ENCODE data around the gene DUSP2. TPM values are rescaled to one million over a fixed set of nuclear protein-coding genes. Genes with fewer than 3 reads are reported as not detected.
A peak's percentile ranks its signal among the peaks of the same experiment; 100 is the strongest.

Gene DUSP2
- total and polyA plus RNA-seq, 10 of the 15 experiments (the other 5 are each of a cell fraction or from before 2014, with no cell fraction given): 9.7 to 212 (median 57.2) TPM

GRCh38 chr2:96143848-96144480 is 1.3 kb downstream of the DUSP2 start:
- ATAC-seq (no peak), DNase-seq (ENCODE audit: low read depth, low spot score) (no peak), FAIRE-seq (no peak)
- Histone ChIP-seq H4K20me1 (ENCODE audit: control insufficient read depth, insufficient read depth) (no peaks in the 10 kb centered on the region), H3K4me3 (peak overlapping the region; percentile 92), H3K9me3 (replicated peaks; ENCODE audit: control insufficient read depth, insufficient read depth, low read length) (no peaks in the 10 kb centered on the region), H3K79me2 (ENCODE audit: control insufficient read depth, insufficient read depth, low read length) (peaks cover 29% of the 10 kb centered on the region), H2AFZ (ENCODE audit: control insufficient read depth, low read depth, low read length) (no peak overlapping the region), H3K27me3 (replicated peaks in 1 of 2; ENCODE audit: control insufficient read depth in 2 of 2, insufficient read depth in 2 of 2, low read length in 1 of 2) (no peaks in the 10 kb centered on the region), H3K4me1 (ENCODE audit: control insufficient read depth, insufficient read depth, low read length) (peaks cover 45% of the 10 kb centered on the region), H3K9ac (ENCODE audit: control insufficient read depth, insufficient read depth, low read length) (peak overlapping the region; percentile 84), H3K4me2 (ENCODE audit: control insufficient read depth, insufficient read depth) (peak overlapping the region; percentile 95), H3K36me3 (ENCODE audit: control insufficient read depth in 2 of 2, insufficient read depth in 2 of 2, low read length in 1 of 2) (peaks cover 7% of the 10 kb centered on the region in 2 experiments; a peak in 2 of 4 replicates), H3K27ac (ENCODE audit: control insufficient read depth, insufficient read depth) (peak overlapping the region; percentile 89)
- BruUV-seq (replicated peaks): TSS peak; percentile 73
- intact Hi-C loops (cut with micrococcal nuclease; ENCODE audit: unreplicated experiment) (loop anchor here (2.0 kb wide), 1 partner anchor 65 kb away; the partner anchor contains the start of gene STARD7), in situ Hi-C loops (cut with MboI) (loop anchor here (5.0 kb wide), 2 partner anchors 33 to 118 kb away; no protein-coding TSS in a partner anchor)
- SMC1A ChIA-PET (ENCODE audit: uncharacterized antibody, unreplicated experiment): interaction anchor here (1.2 to 14.4 kb wide), 4 partner anchors 8 to 29 kb away, joined by 3 to 338 read pairs (median 72); no protein-coding TSS in a partner anchor
- POLR2A ChIA-PET: interaction anchor here (0.6 to 9.5 kb wide), 6 partner anchors 8 to 64 kb away, joined by 3 to 161 read pairs (median 24); partner anchors contain the start of gene STARD7
- CTCF ChIA-PET: interaction anchor here (0.8 to 14.4 kb wide), 6 partner anchors 14 to 123 kb away, joined by 3 to 535 read pairs (median 26); partner anchors contain the start of gene ADRA2B
- RAD21 ChIA-PET (ENCODE audit: unreplicated experiment): interaction anchor here (3.8 to 18.1 kb wide), 3 partner anchors 14 to 31 kb away, joined by 34 to 463 read pairs (median 182); no protein-coding TSS in a partner anchor
- 1% methylated on average over 23 of the region's 23 CpGs for WGBS (ENCODE audit: insufficient coverage, insufficient replicate concordance, low lambda C conversion rate, missing lambda C conversion rate)
- TF ChIP-seq ZZZ3 (IDR thresholded peaks at IDR 0.05; ENCODE audit: control insufficient read depth, insufficient read length, low read depth) (no peak), EED (IDR thresholded peaks at IDR 0.05; ENCODE audit: low read depth) (no peak), PAX5 (IDR thresholded peaks at IDR 0.05; ENCODE audit: borderline replicate concordance, low read depth, low read length) (0 out of 2 replicates have a peak, but pooled peaks have one; percentile 9), RAD21 (IDR thresholded peaks at IDR 0.05; ENCODE audit: insufficient read depth, low read depth, low read length) (0 out of 2 replicates have a peak, but pooled peaks have one; percentile 5), POU2F2 (IDR thresholded peaks at IDR 0.05; ENCODE audit: borderline replicate concordance, low read depth, low read length) (peak; percentile 20; the same call in 1 of the 3 replicates), PBX3 (IDR thresholded peaks at IDR 0.05; ENCODE audit: insufficient replicate concordance, low read depth, low read length) (peak; percentile 1), MYB (IDR thresholded peaks at IDR 0.05; ENCODE audit: borderline replicate concordance, low read depth, low read length) (0 out of 2 replicates have a peak, but pooled peaks have one; percentile 14), MEF2A (IDR thresholded peaks at IDR 0.05; ENCODE audit: insufficient read depth, low read depth, low read length) (no peak), RFX5 (IDR thresholded peaks at IDR 0.05; ENCODE audit: low read depth, low read length) (0 out of 2 replicates have a peak, but pooled peaks have one; percentile 8), MXI1 (IDR thresholded peaks at IDR 0.05; ENCODE audit: low read depth, low read length) (no peak), EP300 (IDR thresholded peaks at IDR 0.05; ENCODE audit: borderline replicate concordance in 1 of 2, control insufficient read depth in 1 of 2, low read depth in 2 of 2, low read length in 2 of 2) (no peak), SMAD5 (IDR thresholded peaks at IDR 0.05; ENCODE audit: low read depth) (peak; percentile 58; the same call in 1 of the 2 replicates), ZNF207 (IDR thresholded peaks at IDR 0.05; ENCODE audit: borderline replicate concordance) (no peak), RB1 (IDR thresholded peaks at IDR 0.05; ENCODE audit: borderline replicate concordance) (no peak), HDAC6 (IDR thresholded peaks at IDR 0.05; ENCODE audit: unreplicated experiment) (peak; percentile 24), MEF2B (IDR thresholded peaks at IDR 0.05; ENCODE audit: partially characterized antibody, poor library complexity, severe bottlenecking) (no peak), CHD1 (IDR thresholded peaks at IDR 0.05; ENCODE audit: low read depth, low read length) (peak; percentile 73), CTCF (IDR thresholded peaks at IDR 0.05 in 2 of 3, conservative IDR thresholded peaks at IDR 0.05 in 1 of 3; ENCODE audit: control insufficient read depth in 2 of 3, extremely low read depth in 1 of 3, insufficient read depth in 1 of 3, low read depth in 3 of 3, low read length in 3 of 3) (peak; percentile 17 to 62 (median 33); a peak in 4 of 6 replicates), IKZF2 (IDR thresholded peaks at IDR 0.05) (no peak), LARP7 (IDR thresholded peaks at IDR 0.05) (0 out of 2 replicates have a peak, but pooled peaks have one; percentile 12)

All from GM12878 (cell line).